SU-DHL-6 (cell line): ENCODE data around the gene TGM2.

ENCODE experiments used
- H2AFZ ChIP-seq: fragments of 200-600 bp; sonication (generic); 2 replicates; pipeline ENCODE4 v1.6.1; 2014; ENCODE audit warnings: low read depth, mild to moderate bottlenecking, moderate library complexity, mixed read lengths, antibody characterized with exemption, low read length; ENCODE audit not compliant: severe bottlenecking
- H3F3A ChIP-seq: fragments of 200-600 bp; shearing (Covaris generic); 2 replicates; pipeline ENCODE4 v1.6.0; 2016; ENCODE audit warnings: antibody characterized with exemption, mild to moderate bottlenecking; ENCODE audit not compliant: insufficient read depth
- H3K27ac ChIP-seq: fragments of 200-600 bp; sonication (generic); 2 replicates; pipeline ENCODE4 v1.5.1; 2016; ENCODE audit warnings: low read depth, mild to moderate bottlenecking, low read length, moderate library complexity, mixed read lengths
- H3K27me3 ChIP-seq: fragments of 200-600 bp; sonication (generic), shearing (Covaris generic); 2 replicates; pipeline ENCODE4 v1.6.0; 2014; ENCODE audit warnings: mild to moderate bottlenecking, low read length
- H3K36me3 ChIP-seq: fragments of 200-600 bp; sonication (generic); 2 replicates; pipeline ENCODE4 v1.6.1; 2014; ENCODE audit warnings: mild to moderate bottlenecking, low read length, mixed read lengths
- H3K4me2 ChIP-seq: fragments of 300-600, 200-600 bp; shearing (Covaris generic), sonication (generic); 2 replicates; pipeline ENCODE4 v1.6.0; 2014; ENCODE audit warnings: low read length, low read depth, mild to moderate bottlenecking; ENCODE audit not compliant: poor library complexity, severe bottlenecking
- H3K4me3 ChIP-seq: fragments of 200-600 bp; sonication (generic); 2 replicates; pipeline ENCODE4 v1.5.1; 2014; ENCODE audit warnings: antibody characterized with exemption, low read length, mild to moderate bottlenecking, mixed read lengths; ENCODE audit not compliant: insufficient read depth, poor library complexity, severe bottlenecking
- H3K79me2 ChIP-seq: fragments of 200-600 bp; sonication (generic); 2 replicates; pipeline ENCODE4 v1.6.1; 2014; ENCODE audit warnings: mild to moderate bottlenecking, low read length, moderate library complexity; ENCODE audit not compliant: insufficient read depth
- H3K9ac ChIP-seq: fragments of 200-600 bp; sonication (generic); 2 replicates; pipeline ENCODE4 v1.7.0; 2014; ENCODE audit warnings: mild to moderate bottlenecking, low read length
- H3K9me2 ChIP-seq: fragments of 200-600 bp; sonication (generic); replicated peaks from 2 replicates; pipeline ENCODE4 v1.6.1; 2014; ENCODE audit warnings: low read length; ENCODE audit not compliant: insufficient read depth
- H3K9me3 ChIP-seq: fragments of 200-600 bp; sonication (generic); 2 replicates; pipeline ENCODE4 v1.6.1; 2014; ENCODE audit warnings: low read length, mixed read lengths; ENCODE audit not compliant: insufficient read depth
- H4K20me1 ChIP-seq: fragments of 200-600 bp; sonication (generic); 2 replicates; pipeline ENCODE4 v1.6.1; 2014; ENCODE audit warnings: low read depth, mild to moderate bottlenecking, antibody characterized with exemption, low read length, moderate library complexity, mixed read lengths
- EZH2phosphoT487 ChIP-seq: fragments of 200-600 bp; sonication (generic), shearing (Covaris generic); conservative IDR thresholded peaks from 2 replicates; pipeline ENCODE4 v1.6.1; 2018; ENCODE audit warnings: mild to moderate bottlenecking, antibody characterized with exemption, low read length, moderate library complexity, mixed read lengths
- TF ChIP-seq, protein P1 (sequence below): fragments of 200-600 bp; sonication (generic); IDR thresholded peaks from one replicate; pipeline ENCODE4 v1.5.1; 2017; ENCODE audit warnings: antibody characterized with exemption, mild to moderate bottlenecking, low read length, moderate library complexity; ENCODE audit not compliant: insufficient read depth, poor library complexity, severe bottlenecking

TGM2 gene

DNA sequence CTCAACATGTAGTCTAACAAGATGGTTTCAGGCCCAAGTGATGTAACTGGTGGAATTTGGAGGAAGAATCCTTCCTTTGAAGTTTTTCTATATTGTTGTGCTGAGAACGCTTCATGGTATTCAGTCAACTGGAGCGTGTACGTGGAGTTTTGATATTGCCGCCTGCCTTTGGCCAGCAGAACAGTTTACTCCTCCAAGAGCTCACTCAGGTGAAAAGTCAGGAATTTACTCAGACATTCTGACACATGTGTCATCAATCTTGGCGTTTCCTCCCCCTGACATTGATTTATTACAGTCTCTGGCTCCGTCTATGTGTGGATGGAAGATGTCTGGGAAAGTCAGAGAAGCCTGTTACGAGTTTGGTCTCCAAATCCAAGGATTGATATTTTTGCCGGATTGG, 19.0 kb upstream of the TGM2 start:
- Histone ChIP-seq H3K27me3 (no peaks in the 10 kb centered on the region), H3K27ac (no peak overlapping the region), H3K9me3 (no peaks in the 10 kb centered on the region), H4K20me1 (no peaks in the 10 kb centered on the region), H2AFZ (no peak overlapping the region), H3K36me3 (no peaks in the 10 kb centered on the region), H3F3A (no peaks in the 10 kb centered on the region), H3K4me3 (no peak overlapping the region), H3K79me2 (no peaks in the 10 kb centered on the region), H3K4me2 (no peak overlapping the region), H3K9ac (no peak overlapping the region), H3K9me2 (no peaks in the 10 kb centered on the region)
- TF ChIP-seq EZH2phosphoT487: no peak

DNA sequence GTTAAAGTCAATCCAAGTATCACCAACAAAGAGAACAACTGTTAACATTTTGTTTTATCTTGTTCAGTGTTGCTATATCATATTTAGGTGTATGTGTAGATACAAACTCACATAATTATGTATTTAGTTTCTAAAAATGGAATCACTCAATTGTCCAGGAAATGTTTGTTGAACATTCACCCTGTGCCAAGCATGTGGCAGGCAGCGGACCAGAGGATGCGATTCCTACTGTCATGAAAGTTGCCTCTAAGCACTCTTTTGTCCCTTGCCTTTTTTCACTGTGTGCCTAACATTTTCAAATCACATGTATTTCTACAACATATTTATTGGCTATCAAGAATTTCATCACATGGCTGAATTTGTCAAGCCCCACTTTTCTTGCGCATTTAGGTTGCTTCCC, 16.9 kb upstream of the TGM2 start:
- H3K79me2 ChIP-seq: no peaks in the 10 kb centered on the region

DNA sequence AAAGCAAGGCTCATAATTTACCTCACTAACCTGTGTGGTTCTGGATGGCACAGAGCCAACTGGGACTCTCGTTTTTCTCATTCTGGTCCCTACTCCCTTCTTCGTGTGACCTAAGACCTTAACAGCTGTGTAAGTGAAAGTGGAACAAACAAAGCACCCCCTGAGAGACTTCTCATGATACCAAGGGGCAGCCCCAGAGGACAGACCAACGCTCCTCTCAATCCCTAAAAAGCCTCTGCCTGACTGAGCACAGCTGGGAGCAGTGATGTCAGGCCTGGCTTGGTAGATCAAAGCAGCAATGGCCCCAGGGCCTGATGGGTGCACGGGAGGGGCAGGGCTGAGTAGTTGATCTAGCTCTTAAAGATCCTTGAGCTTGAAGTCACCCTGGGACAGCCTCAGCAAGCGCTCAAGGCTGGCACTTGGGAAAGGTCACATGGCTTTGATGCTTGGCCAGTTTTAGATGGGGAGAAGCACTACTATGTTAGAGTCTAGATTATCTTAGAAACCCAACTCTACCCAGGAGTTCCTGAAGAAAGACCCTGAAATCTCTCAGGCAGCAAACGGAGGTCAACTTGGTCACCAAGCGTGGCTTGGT, 16.2 kb upstream of the TGM2 start:
- no peaks in the 10 kb centered on the region for H3K36me3 ChIP-seq
- TF ChIP-seq, protein P1, sequence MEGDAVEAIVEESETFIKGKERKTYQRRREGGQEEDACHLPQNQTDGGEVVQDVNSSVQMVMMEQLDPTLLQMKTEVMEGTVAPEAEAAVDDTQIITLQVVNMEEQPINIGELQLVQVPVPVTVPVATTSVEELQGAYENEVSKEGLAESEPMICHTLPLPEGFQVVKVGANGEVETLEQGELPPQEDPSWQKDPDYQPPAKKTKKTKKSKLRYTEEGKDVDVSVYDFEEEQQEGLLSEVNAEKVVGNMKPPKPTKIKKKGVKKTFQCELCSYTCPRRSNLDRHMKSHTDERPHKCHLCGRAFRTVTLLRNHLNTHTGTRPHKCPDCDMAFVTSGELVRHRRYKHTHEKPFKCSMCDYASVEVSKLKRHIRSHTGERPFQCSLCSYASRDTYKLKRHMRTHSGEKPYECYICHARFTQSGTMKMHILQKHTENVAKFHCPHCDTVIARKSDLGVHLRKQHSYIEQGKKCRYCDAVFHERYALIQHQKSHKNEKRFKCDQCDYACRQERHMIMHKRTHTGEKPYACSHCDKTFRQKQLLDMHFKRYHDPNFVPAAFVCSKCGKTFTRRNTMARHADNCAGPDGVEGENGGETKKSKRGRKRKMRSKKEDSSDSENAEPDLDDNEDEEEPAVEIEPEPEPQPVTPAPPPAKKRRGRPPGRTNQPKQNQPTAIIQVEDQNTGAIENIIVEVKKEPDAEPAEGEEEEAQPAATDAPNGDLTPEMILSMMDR: no peak
- TF ChIP-seq EZH2phosphoT487: no peak
- no peak overlapping the region for H3K9ac ChIP-seq
- H3K9me2 ChIP-seq: no peaks in the 10 kb centered on the region
- H3K27me3 ChIP-seq: no peaks in the 10 kb centered on the region
- no peaks in the 10 kb centered on the region for H4K20me1 ChIP-seq
- no peak overlapping the region for H3K27ac ChIP-seq
- no peak overlapping the region for H3K4me3 ChIP-seq
- no peaks in the 10 kb centered on the region for H3F3A ChIP-seq
- no peak overlapping the region for H2AFZ ChIP-seq
- H3K9me3 ChIP-seq: no peaks in the 10 kb centered on the region
- H3K79me2 ChIP-seq: no peaks in the 10 kb centered on the region
- no peak overlapping the region for H3K4me2 ChIP-seq

More for the DNA sequence above, 16.9 kb upstream of the TGM2 start:
- H4K20me1 ChIP-seq: no peaks in the 10 kb centered on the region
- H3K9ac ChIP-seq: no peak overlapping the region
- H3K36me3 ChIP-seq: no peaks in the 10 kb centered on the region
- no peak overlapping the region for H3K27ac ChIP-seq
- H3K4me2 ChIP-seq: no peak overlapping the region
- H3K9me3 ChIP-seq: no peaks in the 10 kb centered on the region
- H2AFZ ChIP-seq: no peak overlapping the region
- H3K9me2 ChIP-seq: no peaks in the 10 kb centered on the region
- no peaks in the 10 kb centered on the region for H3K27me3 ChIP-seq
- H3K4me3 ChIP-seq: no peak overlapping the region
- H3F3A ChIP-seq: no peaks in the 10 kb centered on the region
- TF ChIP-seq, protein P1: no peak
- no peak for TF ChIP-seq EZH2phosphoT487

DNA sequence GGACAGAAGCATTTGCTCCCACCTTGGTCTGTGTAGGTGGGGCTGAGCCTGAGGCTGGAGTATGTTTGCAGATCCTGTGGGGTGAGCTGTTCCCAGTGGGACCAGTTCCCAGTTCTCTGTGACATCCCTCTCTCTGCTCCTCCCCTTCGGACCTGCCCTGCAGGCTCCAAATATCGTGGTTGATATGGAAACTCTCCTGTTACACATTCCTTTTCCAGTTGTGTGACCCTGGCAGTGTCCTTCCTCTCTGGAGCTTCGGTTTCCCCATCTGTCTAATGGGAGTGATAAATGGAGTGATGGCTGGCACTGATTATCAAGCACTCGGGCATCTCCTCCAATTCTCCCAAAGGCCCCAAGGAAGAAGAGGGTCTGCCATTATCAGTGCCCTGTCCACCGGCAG, 15.7 kb upstream of the TGM2 start:
- no peak overlapping the region for H3K4me2 ChIP-seq

More for the DNA sequence above, 15.7 kb upstream of the TGM2 start:
- H3K9ac ChIP-seq: no peak overlapping the region
- no peaks in the 10 kb centered on the region for H3K36me3 ChIP-seq
- H3K79me2 ChIP-seq: no peaks in the 10 kb centered on the region
- H4K20me1 ChIP-seq: no peaks in the 10 kb centered on the region
- no peaks in the 10 kb centered on the region for H3K9me2 ChIP-seq
- H2AFZ ChIP-seq: no peak overlapping the region
- H3K27me3 ChIP-seq: no peaks in the 10 kb centered on the region
- TF ChIP-seq, protein P1: no peak
- no peak for TF ChIP-seq EZH2phosphoT487
- H3K4me3 ChIP-seq: no peak overlapping the region
- no peaks in the 10 kb centered on the region for H3F3A ChIP-seq
- no peaks in the 10 kb centered on the region for H3K9me3 ChIP-seq
- H3K27ac ChIP-seq: no peak overlapping the region
